Bronchial epithelial cell (primary cell): ENCODE data around the gene CELSR1. TPM values are rescaled to one million over a fixed set of nuclear protein-coding genes. Genes with fewer than 3 reads are reported as not detected.
"Not testable (repeated sequence)": the region's sequence is repeated elsewhere in the genome, so short reads cannot be mapped to it uniquely, and the experiment has no call there.

Experiments
- DNase-seq: peaks from one replicate; pipeline ENCODE4 v3.0.0-alpha.2; 2010; ENCODE audit warnings: low read depth
- FAIRE-seq: peaks from 2 replicates; lab custom pipeline; 2011; peaks lifted over from hg19 to GRCh38; lab: Jason Lieb, UNC
- H3K27me3 ChIP-seq: 2 replicates; pipeline ENCODE4 v1.5.1; 2011; ENCODE audit warnings: low read length; ENCODE audit not compliant: control insufficient read depth, insufficient read depth
- H3K36me3 ChIP-seq: 2 replicates; pipeline ENCODE4 v1.5.1; 2011; ENCODE audit warnings: low read length; ENCODE audit not compliant: control insufficient read depth, insufficient read depth
- H3K4me3 ChIP-seq: 2 replicates; pipeline ENCODE4 v1.5.1; 2011; ENCODE audit warnings: mild to moderate bottlenecking, low read depth, low read length, control low read depth
- total RNA-seq: library from RNA; depleted of rRNA; stranded (reverse); fragments of >200 nt; gene quantifications from 2 replicates; pipeline ENCODE4 v1.2.1, GENCODE V29; 2014
- TF ChIP-seq, protein P1 (sequence below): IDR thresholded peaks from 2 replicates; pipeline ENCODE4 v1.5.1; 2011; ENCODE audit warnings: mild to moderate bottlenecking, moderate library complexity, low read length, control low read depth, inconsistent platforms; ENCODE audit not compliant: insufficient read depth, severe bottlenecking

The CELSR1 gene
- total RNA-seq, 1 donor from 2014 or later: 39.0 TPM

DNA sequence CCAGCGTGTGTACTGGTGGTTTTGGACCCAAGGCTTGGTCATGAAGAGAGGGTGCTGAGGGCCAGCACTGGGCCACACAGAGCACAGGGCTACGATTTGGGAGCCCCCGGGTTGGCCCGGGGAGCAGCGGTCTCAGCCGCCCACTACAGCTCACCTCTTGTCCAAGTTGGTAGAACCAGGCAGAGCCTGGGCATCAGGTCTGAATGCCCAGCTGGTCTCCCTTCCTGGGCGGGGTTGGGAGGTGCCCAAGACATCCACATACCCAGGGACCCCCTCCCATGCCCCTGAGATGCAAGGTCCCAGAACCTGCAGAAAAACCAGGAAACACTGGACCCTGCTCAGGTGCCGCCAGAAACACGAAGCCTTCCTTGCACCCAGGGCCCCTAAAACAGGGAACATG is 18.0 kb downstream of the CELSR1 start:
- no peak for DNase-seq
- TF ChIP-seq, protein P1, sequence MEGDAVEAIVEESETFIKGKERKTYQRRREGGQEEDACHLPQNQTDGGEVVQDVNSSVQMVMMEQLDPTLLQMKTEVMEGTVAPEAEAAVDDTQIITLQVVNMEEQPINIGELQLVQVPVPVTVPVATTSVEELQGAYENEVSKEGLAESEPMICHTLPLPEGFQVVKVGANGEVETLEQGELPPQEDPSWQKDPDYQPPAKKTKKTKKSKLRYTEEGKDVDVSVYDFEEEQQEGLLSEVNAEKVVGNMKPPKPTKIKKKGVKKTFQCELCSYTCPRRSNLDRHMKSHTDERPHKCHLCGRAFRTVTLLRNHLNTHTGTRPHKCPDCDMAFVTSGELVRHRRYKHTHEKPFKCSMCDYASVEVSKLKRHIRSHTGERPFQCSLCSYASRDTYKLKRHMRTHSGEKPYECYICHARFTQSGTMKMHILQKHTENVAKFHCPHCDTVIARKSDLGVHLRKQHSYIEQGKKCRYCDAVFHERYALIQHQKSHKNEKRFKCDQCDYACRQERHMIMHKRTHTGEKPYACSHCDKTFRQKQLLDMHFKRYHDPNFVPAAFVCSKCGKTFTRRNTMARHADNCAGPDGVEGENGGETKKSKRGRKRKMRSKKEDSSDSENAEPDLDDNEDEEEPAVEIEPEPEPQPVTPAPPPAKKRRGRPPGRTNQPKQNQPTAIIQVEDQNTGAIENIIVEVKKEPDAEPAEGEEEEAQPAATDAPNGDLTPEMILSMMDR: no peak
- no peak for FAIRE-seq
- H3K36me3 ChIP-seq: peaks cover 17% of the 10 kb centered on the region
- H3K27me3 ChIP-seq: no peaks in the 10 kb centered on the region
- no peak overlapping the region for H3K4me3 ChIP-seq

DNA sequence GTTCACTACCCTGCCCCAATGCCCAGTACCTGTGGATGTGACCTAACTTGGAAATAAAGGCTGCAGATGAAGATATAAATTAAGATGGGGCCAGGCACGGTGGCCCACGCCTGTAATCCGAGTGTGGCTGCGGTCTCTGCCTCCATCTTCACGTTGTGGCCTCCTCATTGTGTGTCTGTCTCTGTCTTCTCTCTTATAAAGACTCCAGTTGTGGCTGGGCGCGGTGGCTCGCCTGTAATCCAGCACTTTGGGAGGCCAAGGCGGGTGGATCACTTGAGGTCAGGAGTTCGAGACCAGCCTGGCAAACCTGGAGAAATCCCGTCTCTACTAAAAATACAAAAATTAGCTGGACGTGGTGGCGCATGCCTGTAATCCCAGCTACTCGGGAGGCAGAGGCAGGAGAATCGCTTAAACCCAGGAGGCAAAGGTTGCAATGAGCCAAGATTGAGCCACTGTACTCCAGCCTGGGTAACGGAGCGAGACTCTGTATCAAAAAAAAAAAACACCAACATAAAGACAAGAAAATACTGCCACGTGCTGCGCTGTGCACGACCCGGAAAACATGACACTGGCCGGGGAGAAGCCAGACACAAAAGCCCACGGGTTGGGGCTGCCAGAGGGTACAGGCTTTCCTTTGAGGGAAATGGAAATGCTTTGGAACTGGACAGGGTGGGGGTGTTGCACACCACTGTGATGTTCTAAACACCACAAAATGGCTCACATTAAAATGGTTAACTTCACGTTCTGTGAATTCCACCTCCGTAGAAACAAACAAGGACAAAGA is 18.7 kb downstream of the CELSR1 start:
- FAIRE-seq: no peak
- H3K36me3 ChIP-seq: peaks cover 13% of the 10 kb centered on the region
- H3K27me3 ChIP-seq: no peaks in the 10 kb centered on the region
- TF ChIP-seq, protein P1: no peak
- no peak overlapping the region for H3K4me3 ChIP-seq
- no peak for DNase-seq

DNA sequence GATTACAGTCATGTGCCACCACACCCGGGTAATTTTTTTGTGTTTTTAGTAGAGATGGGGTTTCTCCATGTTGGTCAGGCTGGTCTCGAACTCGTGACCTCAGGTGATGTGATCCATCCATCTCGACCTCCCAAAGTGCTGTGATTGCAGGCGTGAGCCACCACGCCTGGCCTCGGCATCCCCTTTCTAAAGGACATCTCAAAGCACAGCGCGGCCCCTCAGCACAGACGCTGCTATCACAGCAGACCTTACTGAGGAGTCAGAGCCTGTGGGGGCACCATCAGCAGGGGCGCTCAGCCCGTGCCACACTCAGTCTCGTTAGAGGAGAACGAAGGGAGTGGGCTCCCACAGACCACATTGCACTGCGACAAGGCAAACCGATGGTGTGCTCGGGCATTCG is 19.4 kb downstream of the CELSR1 start:
- FAIRE-seq: peak; percentile 7
- no peak overlapping the region for H3K4me3 ChIP-seq
- TF ChIP-seq, protein P1: no peak
- no peak for DNase-seq
- H3K36me3 ChIP-seq: peaks cover 13% of the 10 kb centered on the region
- no peaks in the 10 kb centered on the region for H3K27me3 ChIP-seq

DNA sequence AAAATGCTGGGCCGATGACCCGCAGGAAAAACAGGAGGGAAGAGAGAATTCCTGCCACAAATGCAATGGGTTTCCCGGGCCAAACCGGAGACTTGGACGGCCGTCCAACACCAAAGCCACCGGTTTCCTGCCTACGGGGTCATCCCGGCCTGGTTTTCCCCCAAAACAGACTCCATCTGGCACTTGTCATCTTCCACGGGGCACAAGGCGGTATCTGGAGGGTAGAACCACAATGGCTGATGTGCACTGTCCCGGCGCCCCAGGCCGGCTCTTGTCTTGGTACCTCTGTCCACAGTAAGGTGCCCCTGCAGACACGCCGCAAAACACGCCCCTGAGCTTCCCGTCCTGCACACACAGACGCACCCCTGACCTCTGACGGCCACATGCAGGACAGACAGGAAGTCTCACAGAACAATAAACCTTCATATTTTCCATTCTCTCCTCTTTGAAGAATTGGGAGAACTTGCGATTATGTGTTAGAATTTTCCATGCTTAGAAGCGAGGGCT is 20.1 kb downstream of the CELSR1 start:
- peaks cover 14% of the 10 kb centered on the region for H3K36me3 ChIP-seq
- FAIRE-seq: no peak
- H3K27me3 ChIP-seq: no peaks in the 10 kb centered on the region
- DNase-seq: no peak
- no peak overlapping the region for H3K4me3 ChIP-seq
- TF ChIP-seq, protein P1: no peak

DNA sequence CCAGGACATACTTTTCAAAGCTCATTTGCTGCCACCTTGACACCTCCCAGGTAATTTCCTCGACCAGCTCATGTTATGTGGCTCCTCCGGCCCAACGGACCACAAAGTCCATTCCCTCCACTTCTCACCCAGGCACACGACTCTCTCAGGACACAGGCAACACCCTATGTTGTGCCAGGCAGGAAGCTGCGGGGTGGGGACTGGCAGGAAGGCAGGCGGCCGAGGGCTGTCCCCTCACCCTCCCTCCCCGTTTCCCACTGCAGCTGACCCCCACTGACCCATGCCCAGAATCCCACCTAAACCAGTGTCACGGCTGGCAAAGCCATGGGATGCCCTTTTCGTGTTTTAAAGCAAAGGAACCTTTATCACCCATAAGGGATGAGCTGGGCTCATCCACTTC is 20.8 kb downstream of the CELSR1 start:
- Histone ChIP-seq H3K36me3 (peaks cover 15% of the 10 kb centered on the region), H3K27me3 (no peaks in the 10 kb centered on the region)

DNA sequence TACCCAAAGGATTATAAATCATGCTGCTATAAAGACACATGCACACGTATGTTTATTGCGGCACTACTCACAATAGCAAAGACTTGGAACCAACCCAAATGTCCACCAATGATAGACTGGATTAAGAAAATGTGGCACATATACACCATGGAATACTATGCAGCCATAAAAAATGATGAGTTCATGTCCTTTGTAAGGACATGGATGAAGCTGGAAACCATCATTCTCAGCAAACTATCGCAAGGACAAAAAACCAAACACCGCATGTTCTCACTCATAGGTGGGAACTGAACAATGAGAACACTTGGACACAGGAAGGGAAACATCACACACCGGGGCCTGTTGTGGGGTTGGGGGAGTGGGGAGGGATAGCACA is 21.3 kb downstream of the CELSR1 start:
- H3K27me3 ChIP-seq, H3K4me3 ChIP-seq, FAIRE-seq, DNase-seq: not testable (repeated sequence)
- peaks cover 19% of the 10 kb centered on the region for H3K36me3 ChIP-seq

More for the DNA sequence above, 20.8 kb downstream of the CELSR1 start:
- DNase-seq: no peak
- no peak overlapping the region for H3K4me3 ChIP-seq
- TF ChIP-seq, protein P1: no peak
- no peak for FAIRE-seq
